NCI-H2196 (cell line): Measurements from ENCODE around the gene TEF.

Experiments
- DNase-seq: peaks from one replicate; lab custom pipeline; 2025; ENCODE audit not compliant: unreplicated experiment; lab: John Stamatoyannopoulos, UW

The TEF gene

GRCh38 chr22:41447435-41448188 is 65.9 kb downstream of the TEF start:
- DNase-seq: peak; percentile 62

DNA sequence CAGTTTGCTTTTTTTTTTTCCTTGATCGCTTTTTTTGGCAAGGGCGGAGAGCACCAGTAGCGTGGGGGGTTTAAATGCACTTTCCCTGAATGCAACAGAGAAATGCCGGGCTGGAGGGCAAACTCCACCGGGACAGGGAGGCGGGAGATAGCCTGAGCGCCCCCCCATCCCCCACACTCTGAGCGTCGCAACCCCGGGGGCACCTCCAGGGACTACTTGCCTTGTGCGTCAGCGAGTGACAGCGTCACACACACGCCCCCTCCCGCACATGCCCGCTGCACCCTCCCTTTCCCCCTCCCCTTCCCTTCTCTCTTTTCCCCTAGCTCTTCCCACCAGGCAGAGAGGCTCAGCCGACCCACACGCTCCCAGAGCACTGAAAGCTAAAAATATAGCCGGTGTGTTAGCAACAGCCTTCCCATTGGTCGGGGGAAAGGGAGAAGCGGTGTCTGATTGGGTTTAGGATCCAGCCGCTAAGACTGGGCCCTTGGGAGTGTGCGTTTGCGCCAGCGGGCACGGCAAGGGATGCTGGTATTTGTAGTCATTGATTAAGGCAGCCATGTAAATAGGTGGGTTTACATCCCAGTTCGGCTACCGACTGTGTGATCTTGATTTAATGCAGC is 66.6 kb downstream of the TEF start:
- DNase-seq: peak; percentile 97
